ENCODE data around the gene FSTL5.

Gene FSTL5

DNA sequence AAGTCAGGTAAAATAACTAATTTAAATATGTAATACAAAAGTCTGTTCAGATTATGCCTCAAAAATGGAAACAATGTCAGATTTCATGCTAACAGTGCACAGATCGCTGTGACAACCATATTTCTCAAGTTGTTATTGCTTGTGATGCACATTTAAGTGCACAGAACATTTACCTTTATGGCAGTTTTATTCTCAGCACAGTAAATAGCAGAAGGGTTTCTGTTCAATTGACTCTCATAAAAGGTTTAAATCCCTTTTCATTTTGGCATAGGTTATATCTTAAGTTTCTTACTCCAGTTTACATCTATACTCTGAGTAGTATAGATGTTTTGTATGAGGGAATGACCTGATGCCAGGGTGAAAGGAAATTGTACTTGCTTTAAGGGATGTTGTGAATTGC is 247.8 kb downstream of the FSTL5 start:
- no peak for DNase-seq (ENCODE audit: low read depth, low spot score)
- no peaks in the 10 kb centered on the region for H3K9me3 ChIP-seq (ENCODE audit: insufficient read depth, low read length)
- no peak for TF ChIP-seq ZNF274 (IDR thresholded peaks at IDR 0.05; ENCODE audit: low read depth, low read length)
- no peak for TF ChIP-seq SUZ12 (IDR thresholded peaks at IDR 0.05; ENCODE audit: extremely low read depth, insufficient read depth, insufficient read length)
- no peak for TF ChIP-seq YY1 (IDR thresholded peaks at IDR 0.05; ENCODE audit: insufficient read depth, insufficient read length)
- H3K9ac ChIP-seq (ENCODE audit: insufficient read length, low read depth): no peak overlapping the region
- no peaks in the 10 kb centered on the region for H3K36me3 ChIP-seq (ENCODE audit: insufficient read depth, insufficient read length, low read length)
- H3K4me3 ChIP-seq (ENCODE audit: insufficient read length, low read depth): no peak overlapping the region
- no peaks in the 10 kb centered on the region for H3K4me1 ChIP-seq (ENCODE audit: insufficient read depth, insufficient read length)
- H3K27me3 ChIP-seq (ENCODE audit: insufficient read depth, insufficient read length): no peaks in the 10 kb centered on the region

DNA sequence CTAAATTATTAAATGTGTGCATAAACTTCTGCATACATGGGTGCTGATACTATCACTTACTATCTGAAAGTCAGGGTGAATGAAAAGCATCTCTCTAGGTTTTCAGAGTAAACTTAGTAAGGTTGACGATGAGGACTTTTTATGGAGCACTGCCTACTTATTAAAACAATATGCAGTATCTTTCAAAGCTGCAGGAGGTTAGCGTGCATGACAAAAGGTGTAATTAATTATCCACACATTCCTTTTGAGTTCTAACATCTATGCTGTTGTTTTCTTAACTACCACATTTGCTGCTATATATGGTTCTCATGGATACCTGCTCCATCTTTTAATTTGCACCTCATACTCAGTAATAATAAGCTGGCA is 256.2 kb downstream of the FSTL5 start:
- Histone ChIP-seq H3K9ac (ENCODE audit: insufficient read length, low read depth) (no peak overlapping the region), H3K27me3 (ENCODE audit: insufficient read depth, insufficient read length) (no peaks in the 10 kb centered on the region), H3K36me3 (ENCODE audit: insufficient read depth, insufficient read length, low read length) (no peaks in the 10 kb centered on the region), H3K9me3 (ENCODE audit: insufficient read depth, low read length) (no peaks in the 10 kb centered on the region), H3K4me1 (ENCODE audit: insufficient read depth, insufficient read length) (no peaks in the 10 kb centered on the region), H3K4me3 (ENCODE audit: insufficient read length, low read depth) (no peak overlapping the region)
- no peak for DNase-seq (ENCODE audit: low read depth, low spot score)
- TF ChIP-seq SUZ12 (IDR thresholded peaks at IDR 0.05; ENCODE audit: extremely low read depth, insufficient read depth, insufficient read length): no peak
- TF ChIP-seq YY1 (IDR thresholded peaks at IDR 0.05; ENCODE audit: insufficient read depth, insufficient read length): no peak

DNA sequence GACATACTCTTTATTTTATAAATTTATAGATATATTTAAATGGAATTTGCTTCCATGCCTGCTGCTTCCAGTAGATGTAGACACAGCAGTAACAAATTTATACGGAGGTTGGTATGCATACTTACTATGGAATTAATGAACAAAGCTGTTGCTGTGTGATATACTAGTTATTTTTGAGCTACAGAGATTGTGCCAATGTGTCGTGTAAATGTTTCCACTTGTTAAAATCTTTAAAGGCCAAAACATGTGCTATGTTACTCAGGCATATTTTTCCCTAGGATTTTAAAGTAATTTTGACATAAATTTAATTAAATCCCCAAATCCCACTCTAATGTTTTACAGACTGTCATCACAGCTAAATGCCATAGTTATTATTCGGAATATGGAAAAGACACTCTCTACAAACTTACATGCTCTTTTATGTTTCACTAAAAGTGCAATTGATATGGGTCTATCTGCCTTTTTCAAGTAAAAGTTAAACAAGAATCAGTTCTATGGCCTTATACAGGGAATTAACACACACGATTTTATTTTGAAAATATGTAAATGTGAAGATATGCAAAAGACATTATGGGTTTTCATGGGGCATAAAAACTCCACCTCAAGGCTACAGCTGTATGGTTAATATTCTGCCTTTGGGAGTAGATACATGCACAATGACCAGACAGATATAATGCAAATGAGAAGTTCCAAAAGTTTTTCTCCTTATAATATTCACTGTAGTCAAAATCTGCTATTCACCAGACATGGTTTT is 256.8 kb downstream of the FSTL5 start:
- H3K9me3 ChIP-seq (ENCODE audit: insufficient read depth, low read length): no peaks in the 10 kb centered on the region
- H3K9ac ChIP-seq (ENCODE audit: insufficient read length, low read depth): no peak overlapping the region
- no peaks in the 10 kb centered on the region for H3K36me3 ChIP-seq (ENCODE audit: insufficient read depth, insufficient read length, low read length)
- H3K27me3 ChIP-seq (ENCODE audit: insufficient read depth, insufficient read length): no peaks in the 10 kb centered on the region
- H3K4me1 ChIP-seq (ENCODE audit: insufficient read depth, insufficient read length): no peaks in the 10 kb centered on the region
- no peak overlapping the region for H3K4me3 ChIP-seq (ENCODE audit: insufficient read length, low read depth)
- TF ChIP-seq ZNF274 (IDR thresholded peaks at IDR 0.05; ENCODE audit: low read depth, low read length) (no peak), SUZ12 (IDR thresholded peaks at IDR 0.05; ENCODE audit: extremely low read depth, insufficient read depth, insufficient read length) (no peak), YY1 (IDR thresholded peaks at IDR 0.05; ENCODE audit: insufficient read depth, insufficient read length) (no peak)
- DNase-seq (ENCODE audit: low read depth, low spot score): no peak

DNA sequence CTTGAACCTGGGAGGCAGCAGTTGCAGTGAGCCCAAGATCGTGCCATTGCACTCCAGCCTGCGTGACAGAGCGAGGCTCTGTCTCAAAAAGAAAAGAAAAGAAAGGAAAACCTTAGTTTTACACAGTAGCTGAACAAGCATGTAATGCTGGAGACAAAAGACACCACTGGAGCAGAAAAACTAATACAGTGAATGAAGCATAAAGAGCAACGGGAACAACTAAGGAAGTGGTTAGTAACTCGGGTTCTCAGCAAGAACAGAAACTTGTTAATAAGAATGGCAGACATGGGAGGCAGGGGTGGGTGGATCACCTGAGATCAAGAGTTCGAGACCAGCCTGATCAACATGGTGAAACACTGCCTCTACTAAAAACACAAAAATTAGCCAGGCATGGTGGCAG is 263.7 kb downstream of the FSTL5 start:
- Histone ChIP-seq H3K4me1 (ENCODE audit: insufficient read depth, insufficient read length) (no peaks in the 10 kb centered on the region), H3K9me3 (ENCODE audit: insufficient read depth, low read length) (no peaks in the 10 kb centered on the region), H3K9ac (ENCODE audit: insufficient read length, low read depth) (no peak overlapping the region), H3K4me3 (ENCODE audit: insufficient read length, low read depth) (no peak overlapping the region), H3K36me3 (ENCODE audit: insufficient read depth, insufficient read length, low read length) (no peaks in the 10 kb centered on the region), H3K27me3 (ENCODE audit: insufficient read depth, insufficient read length) (no peaks in the 10 kb centered on the region)
- TF ChIP-seq ZNF274 (IDR thresholded peaks at IDR 0.05; ENCODE audit: low read depth, low read length) (no peak), YY1 (IDR thresholded peaks at IDR 0.05; ENCODE audit: insufficient read depth, insufficient read length) (no peak), SUZ12 (IDR thresholded peaks at IDR 0.05; ENCODE audit: extremely low read depth, insufficient read depth, insufficient read length) (no peak)
- DNase-seq (ENCODE audit: low read depth, low spot score): no peak

DNA sequence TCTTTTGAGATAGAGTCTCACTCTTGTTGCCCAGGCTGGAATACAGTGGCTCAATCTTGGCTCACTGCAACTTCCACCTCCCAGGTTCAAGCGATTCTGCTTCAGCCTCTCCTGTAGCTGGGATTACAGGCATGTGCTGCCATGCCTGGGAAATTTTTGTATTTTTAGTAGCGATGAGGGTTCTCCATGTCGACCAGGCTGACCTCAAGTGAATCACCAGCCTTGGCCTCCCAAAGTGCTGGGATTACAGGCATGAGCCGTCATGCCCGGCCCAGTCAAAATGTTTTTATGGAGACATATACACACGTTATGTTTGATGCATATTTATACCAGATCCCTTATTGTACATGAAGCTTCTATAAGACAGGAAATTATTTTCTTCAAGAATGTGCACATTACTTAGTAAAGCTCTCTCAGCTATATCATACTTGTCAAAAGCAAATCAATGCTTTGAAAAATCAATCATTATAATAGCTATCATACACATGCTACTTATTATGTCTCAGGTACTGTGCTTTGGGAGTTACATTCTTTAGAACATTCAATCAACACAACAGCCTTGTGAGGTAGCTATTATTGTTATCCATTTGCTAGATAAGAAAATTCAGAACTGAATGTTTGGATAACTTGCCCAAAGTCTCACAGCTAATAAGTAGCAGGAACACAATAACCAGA is 269.2 kb downstream of the FSTL5 start:
- no peaks in the 10 kb centered on the region for H3K9me3 ChIP-seq (ENCODE audit: insufficient read depth, low read length)
- no peak for DNase-seq (ENCODE audit: low read depth, low spot score)
- no peak for TF ChIP-seq ZNF274 (IDR thresholded peaks at IDR 0.05; ENCODE audit: low read depth, low read length)
- TF ChIP-seq YY1 (IDR thresholded peaks at IDR 0.05; ENCODE audit: insufficient read depth, insufficient read length): no peak
- TF ChIP-seq SUZ12 (IDR thresholded peaks at IDR 0.05; ENCODE audit: extremely low read depth, insufficient read depth, insufficient read length): no peak
- no peaks in the 10 kb centered on the region for H3K27me3 ChIP-seq (ENCODE audit: insufficient read depth, insufficient read length)
- H3K9ac ChIP-seq (ENCODE audit: insufficient read length, low read depth): no peak overlapping the region
- H3K4me1 ChIP-seq (ENCODE audit: insufficient read depth, insufficient read length): no peaks in the 10 kb centered on the region
- H3K36me3 ChIP-seq (ENCODE audit: insufficient read depth, insufficient read length, low read length): no peaks in the 10 kb centered on the region
- H3K4me3 ChIP-seq (ENCODE audit: insufficient read length, low read depth): no peak overlapping the region

DNA sequence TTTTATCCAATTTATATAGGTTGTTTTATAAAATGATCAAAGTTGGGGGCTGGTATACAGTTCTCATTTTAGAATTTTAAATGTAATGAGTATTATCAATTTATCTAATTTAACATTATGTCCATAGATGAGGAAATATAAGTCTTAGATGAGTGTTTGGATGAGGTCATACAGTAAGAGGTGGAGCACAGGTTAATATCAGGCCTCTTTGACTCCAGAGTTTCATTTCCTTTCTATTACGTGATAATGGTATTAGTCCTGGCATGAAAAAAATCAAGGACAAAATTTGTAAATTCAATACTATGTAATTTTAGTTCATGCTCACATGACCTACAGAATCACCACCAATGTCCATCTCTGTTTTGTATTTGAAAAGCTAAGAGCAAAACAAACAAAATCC is 269.8 kb downstream of the FSTL5 start:
- no peaks in the 10 kb centered on the region for H3K36me3 ChIP-seq (ENCODE audit: insufficient read depth, insufficient read length, low read length)
- H3K9me3 ChIP-seq (ENCODE audit: insufficient read depth, low read length): no peaks in the 10 kb centered on the region
- H3K4me3 ChIP-seq (ENCODE audit: insufficient read length, low read depth): no peak overlapping the region
- TF ChIP-seq SUZ12 (IDR thresholded peaks at IDR 0.05; ENCODE audit: extremely low read depth, insufficient read depth, insufficient read length) (no peak), ZNF274 (IDR thresholded peaks at IDR 0.05; ENCODE audit: low read depth, low read length) (no peak), YY1 (IDR thresholded peaks at IDR 0.05; ENCODE audit: insufficient read depth, insufficient read length) (no peak)
- no peak for DNase-seq (ENCODE audit: low read depth, low spot score)
- no peak overlapping the region for H3K9ac ChIP-seq (ENCODE audit: insufficient read length, low read depth)
- H3K4me1 ChIP-seq (ENCODE audit: insufficient read depth, insufficient read length): no peaks in the 10 kb centered on the region
- H3K27me3 ChIP-seq (ENCODE audit: insufficient read depth, insufficient read length): no peaks in the 10 kb centered on the region

DNA sequence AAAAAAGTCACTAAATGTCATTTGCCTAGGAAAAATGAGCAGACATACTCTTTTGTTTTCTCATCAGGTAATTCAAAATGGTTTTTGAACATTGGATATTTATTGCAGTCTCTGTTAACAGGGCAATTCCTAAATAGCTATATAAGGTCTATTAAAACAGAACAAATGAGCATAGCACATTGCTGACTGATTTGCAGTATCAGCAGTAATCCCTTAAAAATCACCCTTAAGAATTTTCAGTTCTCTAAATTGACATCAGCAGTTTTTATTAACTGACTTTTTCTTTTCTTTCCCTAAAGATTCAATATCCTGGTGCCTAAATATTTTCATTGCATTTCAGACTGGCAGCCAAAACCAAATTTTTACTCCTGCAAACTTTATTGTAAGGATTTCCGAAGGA is 270.2 kb downstream of the FSTL5 start:
- Histone ChIP-seq H3K27me3 (ENCODE audit: insufficient read depth, insufficient read length) (no peaks in the 10 kb centered on the region), H3K4me3 (ENCODE audit: insufficient read length, low read depth) (no peak overlapping the region), H3K9me3 (ENCODE audit: insufficient read depth, low read length) (no peaks in the 10 kb centered on the region), H3K36me3 (ENCODE audit: insufficient read depth, insufficient read length, low read length) (no peaks in the 10 kb centered on the region), H3K9ac (ENCODE audit: insufficient read length, low read depth) (no peak overlapping the region), H3K4me1 (ENCODE audit: insufficient read depth, insufficient read length) (no peaks in the 10 kb centered on the region)
- TF ChIP-seq SUZ12 (IDR thresholded peaks at IDR 0.05; ENCODE audit: extremely low read depth, insufficient read depth, insufficient read length) (no peak), YY1 (IDR thresholded peaks at IDR 0.05; ENCODE audit: insufficient read depth, insufficient read length) (no peak), ZNF274 (IDR thresholded peaks at IDR 0.05; ENCODE audit: low read depth, low read length) (no peak)
- no peak for DNase-seq (ENCODE audit: low read depth, low spot score)
